HCT116 (cell line): Measurements from ENCODE around the gene TRAF3. TPM values are rescaled to one million over a fixed set of nuclear protein-coding genes. Genes with fewer than 3 reads are reported as not detected.

ENCODE experiments used
- ATAC-seq: fragments of 200-7000 bp; cut with Tn5 transposase; 2 replicates; pipeline ENCODE4 v1.9.1; 2020; ENCODE audit warnings: mild to moderate bottlenecking, moderate library complexity
- BruUV-seq: library from RNA; stranded (reverse); fragments of 400-500 nt; replicated peaks from 2 replicates; lab custom pipeline; 2021; lab: Mats Ljungman, UMichigan
- CTCF ChIA-PET: fragments of 300-600 bp; sonication (Branson Sonifier 250); formaldehyde crosslinking; loops from one replicate; lab custom pipeline; 2021; ENCODE audit warnings: antibody characterized with exemption; lab: Charles Lee
- POLR2A ChIA-PET: fragments of 300-600, 350-600 bp; sonication (Branson Sonifier 250); formaldehyde crosslinking; loops from one replicate; lab custom pipeline; 2021; ENCODE audit warnings: antibody characterized with exemption; lab: Charles Lee
- RAD21 ChIA-PET, 2 experiments: fragments of 300-600 bp; sonication (Branson Sonifier 250); formaldehyde crosslinking; loops; one replicate each; lab custom pipeline; 2023; ENCODE audit warnings: low total read pairs in 2 of 2; ENCODE audit not compliant: uncharacterized antibody in 2 of 2, unreplicated experiment in 2 of 2, low non-redundant PET in 1 of 2; lab: Charles Lee
- DNase-seq: peaks from one replicate; pipeline ENCODE4 v3.0.0-alpha.2; 2010; ENCODE audit warnings: low read depth, low spot score
- H2AFZ ChIP-seq: fragments of 200-600 bp; shearing (Covaris generic), sonication (generic); 2 replicates; pipeline ENCODE4 v1.6.1; 2017; ENCODE audit warnings: low read depth, mixed run types, mixed read lengths, antibody characterized with exemption, low read length; ENCODE audit not compliant: poor library complexity, severe bottlenecking
- H3K27ac ChIP-seq: 2 replicates; pipeline ENCODE4 v1.5.1; 2012; ENCODE audit warnings: low read depth, low read length
- H3K27me3 ChIP-seq: fragments of 200-600 bp; sonication (generic); 2 replicates; pipeline ENCODE4 v1.6.1; 2016; ENCODE audit warnings: mixed run types, low read length, mixed read lengths; ENCODE audit not compliant: insufficient read depth
- H3K36me3 ChIP-seq, 2 experiments: fragments of 200-500 bp in 1 of 2; fragments of 200-600 bp in 1 of 2; sonication (Bioruptor generic) in 1 of 2; sonication (generic) in 1 of 2; 2 replicates each; pipeline versions ENCODE4 v1.5.1 to v1.6.1; 2014 to 2016; ENCODE audit warnings: low read length in 2 of 2, inconsistent platforms in 1 of 2, mixed read lengths in 1 of 2, mixed run types in 1 of 2; ENCODE audit not compliant: insufficient read depth in 2 of 2, control insufficient read depth in 1 of 2
- H3K4me1 ChIP-seq, 2 experiments: fragments of 200-600 bp in 1 of 2; sonication (generic) in 1 of 2; 2 replicates each; pipeline versions ENCODE4 v1.5.1 to v1.6.1; 2012 to 2017; ENCODE audit warnings: low read length in 2 of 2, inconsistent platforms in 1 of 2, mild to moderate bottlenecking in 1 of 2, mixed read lengths in 1 of 2, mixed run types in 1 of 2, moderate library complexity in 1 of 2; ENCODE audit not compliant: insufficient read depth in 2 of 2, control insufficient read depth in 1 of 2
- H3K4me2 ChIP-seq: fragments of 200-600 bp; sonication (generic); 2 replicates; pipeline ENCODE4 v1.6.1; 2017; ENCODE audit warnings: mixed run types, low read length, mixed read lengths
- H3K4me3 ChIP-seq, 2 experiments: fragments of 200-600 bp in 1 of 2; sonication (generic) in 1 of 2; replicated peaks in 1 of 2; 2 replicates each; pipeline ENCODE4 v1.5.1; 2011 to 2016; ENCODE audit warnings: low read length in 2 of 2, control low read depth in 1 of 2, low read depth in 1 of 2, mild to moderate bottlenecking in 1 of 2, mixed read lengths in 1 of 2, mixed run types in 1 of 2
- H3K79me2 ChIP-seq: fragments of 200-600 bp; sonication (generic); 2 replicates; pipeline ENCODE4 v1.6.1; 2017; ENCODE audit warnings: mild to moderate bottlenecking, mixed run types, low read length, moderate library complexity, mixed read lengths; ENCODE audit not compliant: insufficient read depth
- H3K9ac ChIP-seq: fragments of 200-600 bp; sonication (generic); 2 replicates; pipeline ENCODE4 v1.6.1; 2016; ENCODE audit warnings: low read length, mixed read lengths
- H3K9me2 ChIP-seq: fragments of 200-600 bp; sonication (generic), shearing (Covaris generic); 2 replicates; pipeline ENCODE4 v1.6.1; 2017; ENCODE audit warnings: mixed run types, mild to moderate bottlenecking, moderate library complexity; ENCODE audit not compliant: insufficient read depth
- H3K9me3 ChIP-seq, 2 experiments: fragments of 200-500 bp in 1 of 2; fragments of 200-600 bp in 1 of 2; sonication (Bioruptor generic) in 1 of 2; sonication (generic) in 1 of 2; 2 replicates each; pipeline ENCODE4 v1.6.1; 2014 to 2017; ENCODE audit warnings: low read length in 2 of 2, mixed read lengths in 2 of 2, inconsistent platforms in 1 of 2, low read depth in 1 of 2, mild to moderate bottlenecking in 1 of 2, mixed run types in 1 of 2, moderate library complexity in 1 of 2; ENCODE audit not compliant: control insufficient read depth in 1 of 2, insufficient read depth in 1 of 2
- H4K20me1 ChIP-seq: fragments of 200-600 bp; sonication (generic), shearing (Covaris generic); 2 replicates; pipeline ENCODE4 v1.6.1; 2017; ENCODE audit warnings: mixed run types, mild to moderate bottlenecking, moderate library complexity; ENCODE audit not compliant: insufficient read depth
- ATF3 ChIP-seq: IDR thresholded peaks from 2 replicates; pipeline ENCODE4 v1.6.1; 2012
- CBX3 ChIP-seq: IDR thresholded peaks from 2 replicates; pipeline ENCODE4 v1.6.1; 2012; ENCODE audit warnings: low read depth
- CEBPB ChIP-seq: IDR thresholded peaks from 2 replicates; pipeline ENCODE4 v1.6.1; 2012; ENCODE audit warnings: low read depth
- CTCF ChIP-seq, 3 experiments: fragments of 200-600 bp in 1 of 3; sonication (generic) in 1 of 3; IDR thresholded peaks in 2 of 3; conservative IDR thresholded peaks in 1 of 3; 2 replicates each; pipeline ENCODE4 v1.5.1; 2012 to 2017; ENCODE audit warnings: low read depth in 2 of 3, low read length in 2 of 3, antibody characterized with exemption in 1 of 3, borderline replicate concordance in 1 of 3, control low read depth in 1 of 3, mild to moderate bottlenecking in 1 of 3, mixed read lengths in 1 of 3, mixed run types in 1 of 3, moderate library complexity in 1 of 3; ENCODE audit not compliant: insufficient read depth in 1 of 3
- ELF1 ChIP-seq: IDR thresholded peaks from 2 replicates; pipeline ENCODE4 v1.6.1; 2012; ENCODE audit warnings: low read depth, borderline replicate concordance
- EZH2 ChIP-seq: fragments of 200-600 bp; sonication (generic); IDR thresholded peaks from 2 replicates; pipeline ENCODE4 v1.6.1; 2017; ENCODE audit warnings: antibody characterized with exemption, mixed run types
- EZH2phosphoT487 ChIP-seq: fragments of 200-600 bp; IDR thresholded peaks from 2 replicates; pipeline ENCODE4 v1.6.1; 2018; ENCODE audit warnings: antibody characterized with exemption, borderline replicate concordance
- FOSL1 ChIP-seq: IDR thresholded peaks from 2 replicates; pipeline ENCODE4 v1.6.1; 2012; ENCODE audit warnings: low read depth
- JUND ChIP-seq: IDR thresholded peaks from 2 replicates; pipeline ENCODE4 v1.6.1; 2012
- MAX ChIP-seq: IDR thresholded peaks from 2 replicates; pipeline ENCODE4 v1.6.1; 2012
- POLR2A ChIP-seq: IDR thresholded peaks from 2 replicates; pipeline ENCODE4 v1.7.0; 2011; ENCODE audit warnings: borderline replicate concordance; ENCODE audit not compliant: insufficient read depth, insufficient read length; ENCODE audit errors: extremely low read depth
- POLR2AphosphoS5 ChIP-seq: IDR thresholded peaks from 2 replicates; pipeline ENCODE4 v1.6.1; 2011; ENCODE audit warnings: mild to moderate bottlenecking, low read depth, low read length, moderate library complexity
- RAD21 ChIP-seq: IDR thresholded peaks from 2 replicates; pipeline ENCODE4 v1.6.1; 2012; ENCODE audit warnings: low read depth, mild to moderate bottlenecking
- REST ChIP-seq: IDR thresholded peaks from 2 replicates; pipeline ENCODE4 v1.6.1; 2012; ENCODE audit warnings: low read depth
- SIN3A ChIP-seq: IDR thresholded peaks from 2 replicates; pipeline ENCODE4 v1.6.1; 2012; ENCODE audit warnings: low read depth
- SP1 ChIP-seq: IDR thresholded peaks from 2 replicates; pipeline ENCODE4 v1.6.1; 2012; ENCODE audit warnings: low read depth
- SRF ChIP-seq: IDR thresholded peaks from 2 replicates; pipeline ENCODE4 v1.6.1; 2012; ENCODE audit warnings: low read depth
- ZBTB33 ChIP-seq: IDR thresholded peaks from 2 replicates; pipeline ENCODE4 v1.6.1; 2011; ENCODE audit warnings: mild to moderate bottlenecking, low read length, moderate library complexity; ENCODE audit not compliant: insufficient replicate concordance; ENCODE audit errors: extremely low read depth
- ZFX ChIP-seq: fragments of 450-650 bp; IDR thresholded peaks from 2 replicates; pipeline ENCODE4 v1.6.1; 2017
- ZNF274 ChIP-seq: fragments of 200-500 bp; sonication (Bioruptor generic); IDR thresholded peaks from 2 replicates; pipeline ENCODE4 v1.6.1; 2014; ENCODE audit warnings: mild to moderate bottlenecking, low read depth, low read length, inconsistent platforms
- intact Hi-C: fragments of 100-400 bp; cut with micrococcal nuclease; formaldehyde crosslinking; loops from 2 replicates; pipeline ENCODE4 v1.10.0; 2022
- total RNA-seq: library from RNA; stranded (reverse); gene quantifications from one replicate; pipeline ENCODE4 v1.2.1, GENCODE V29; 2021; ENCODE audit not compliant: unreplicated experiment

TRAF3 gene
- total RNA-seq, 1 experiment from 2014 or later, result 32.1 TPM

GRCh38 chr14:102906616-102907302 is 129.5 kb downstream of the TRAF3 start:
- H3K27me3 ChIP-seq, result no peaks in the 10 kb centered on the region
- TF ChIP-seq ZFX (no peak), CEBPB (no peak), SRF (no peak), POLR2A (no peak), SIN3A (no peak), SP1 (no peak), JUND (no peak), ZBTB33 (no peak), CBX3 (no peak), MAX (no peak), CTCF (IDR thresholded peaks at IDR 0.05 in 2 of 3, conservative IDR thresholded peaks at IDR 0.05 in 1 of 3; ENCODE audit: borderline replicate concordance in 1 of 3, insufficient read depth in 1 of 3, low read depth in 2 of 3, low read length in 2 of 3) (no peak), ZNF274 (no peak), REST (no peak), ELF1 (no peak), EZH2phosphoT487 (no peak), EZH2 (no peak), RAD21 (no peak), POLR2AphosphoS5 (no peak), ATF3 (no peak), FOSL1 (no peak)
- H3K9me2 ChIP-seq, result no peaks in the 10 kb centered on the region
- H3K4me2 ChIP-seq, result no peak overlapping the region
- no peaks in the 10 kb centered on the region for H3K9me3 ChIP-seq
- intact Hi-C loops, result no loop called here
- DNase-seq (no peak), ATAC-seq (no peak)
- ChIA-PET RAD21 (no interaction called here), CTCF (no interaction called here), POLR2A (no interaction called here)
- no peaks in the 10 kb centered on the region for H4K20me1 ChIP-seq
- no peak overlapping the region for H2AFZ ChIP-seq
- no TSS peak for BruUV-seq
- no peak overlapping the region for H3K27ac ChIP-seq
- H3K4me1 ChIP-seq, result no peaks in the 10 kb centered on the region
- H3K4me3 ChIP-seq, result no peak overlapping the region
- H3K36me3 ChIP-seq, result peaks cover 0 to 14% of the 10 kb centered on the region in 2 experiments; a peak in 2 of 4 replicates
- H3K79me2 ChIP-seq, result no peaks in the 10 kb centered on the region
- H3K9ac ChIP-seq, result no peak overlapping the region
